Parathyroid adenoma (tissue), 2 donors: ENCODE data around the gene CAMK2D.
"Not testable (repeated sequence)": the region's sequence is repeated elsewhere in the genome, so short reads cannot be mapped to it uniquely, and the experiment has no call there.

Experiments used
- H2AFZ ChIP-seq: fragments of 300-600 bp; sonication (generic); one replicate; pipeline ENCODE4 v1.7.0; 2017; ENCODE audit warnings: antibody characterized with exemption, mild to moderate bottlenecking
- H3K27ac ChIP-seq: fragments of 300-600 bp; sonication (generic); one replicate; pipeline ENCODE4 v1.7.0; 2017
- H3K27me3 ChIP-seq: fragments of 300-600 bp; sonication (generic); one replicate; pipeline ENCODE4 v1.7.0; 2017; ENCODE audit warnings: low read length; ENCODE audit not compliant: control insufficient read depth, insufficient read depth
- H3K36me3 ChIP-seq: fragments of 300-600 bp; sonication (generic); one replicate; pipeline ENCODE4 v1.7.0; 2017; ENCODE audit warnings: low read length; ENCODE audit not compliant: control insufficient read depth, insufficient read depth
- H3K4me1 ChIP-seq: fragments of 300-600 bp; sonication (generic); one replicate; pipeline ENCODE4 v1.7.0; 2017; ENCODE audit warnings: control low read depth
- H3K4me2 ChIP-seq: fragments of 300-600 bp; sonication (generic); one replicate; pipeline ENCODE4 v1.7.0; 2017; ENCODE audit warnings: low read length
- H3K4me3 ChIP-seq: fragments of 300-600 bp; sonication (generic); one replicate; pipeline ENCODE4 v1.7.0; 2017; ENCODE audit warnings: low read depth, low read length
- H3K79me2 ChIP-seq: fragments of 300-600 bp; sonication (generic); one replicate; pipeline ENCODE4 v1.7.0; 2017; ENCODE audit warnings: control low read depth
- H3K9ac ChIP-seq: fragments of 300-600 bp; sonication (generic); one replicate; pipeline ENCODE4 v1.7.0; 2017; ENCODE audit warnings: mild to moderate bottlenecking
- H3K9me3 ChIP-seq: fragments of 300-600 bp; sonication (generic); one replicate; pipeline ENCODE4 v1.7.0; 2017; ENCODE audit warnings: low read length; ENCODE audit not compliant: control insufficient read depth
- CTCF ChIP-seq: fragments of 300-600 bp; sonication (generic); IDR thresholded peaks from one replicate; pipeline ENCODE4 v1.7.0; 2017; ENCODE audit warnings: antibody characterized with exemption, mild to moderate bottlenecking
- donor health status: primary hyperparathyroidism.

CAMK2D gene

GRCh38 chr4:113694008-113694407 lies 67.5 kb downstream of the CAMK2D start:
- no peak for TF ChIP-seq CTCF
- no peaks in the 10 kb centered on the region for H3K36me3 ChIP-seq
- H3K9ac ChIP-seq: no peak overlapping the region
- H2AFZ ChIP-seq: no peak overlapping the region
- no peaks in the 10 kb centered on the region for H3K4me1 ChIP-seq
- H3K4me2 ChIP-seq: no peak overlapping the region
- peaks cover 2% of the 10 kb centered on the region for H3K79me2 ChIP-seq
- no peak overlapping the region for H3K27ac ChIP-seq
- no peaks in the 10 kb centered on the region for H3K9me3 ChIP-seq
- H3K4me3 ChIP-seq: no peak overlapping the region
- H3K27me3 ChIP-seq: no peaks in the 10 kb centered on the region

GRCh38 chr4:113692809-113693411 lies 68.6 kb downstream of the CAMK2D start:
- Histone ChIP-seq H3K4me3 (no peak overlapping the region), H3K4me1 (no peaks in the 10 kb centered on the region), H3K79me2 (peaks cover 2% of the 10 kb centered on the region), H3K27me3 (no peaks in the 10 kb centered on the region), H2AFZ (no peak overlapping the region), H3K27ac (no peak overlapping the region), H3K9me3 (no peaks in the 10 kb centered on the region), H3K36me3 (no peaks in the 10 kb centered on the region), H3K4me2 (no peak overlapping the region), H3K9ac (no peak overlapping the region)
- no peak for TF ChIP-seq CTCF

GRCh38 chr4:113691676-113692075 lies 69.9 kb downstream of the CAMK2D start:
- H3K79me2 ChIP-seq: peaks cover 2% of the 10 kb centered on the region
- H3K4me3 ChIP-seq: no peak overlapping the region
- H3K4me1 ChIP-seq: no peaks in the 10 kb centered on the region
- no peak overlapping the region for H3K4me2 ChIP-seq
- H3K9ac ChIP-seq: no peak overlapping the region
- no peaks in the 10 kb centered on the region for H3K9me3 ChIP-seq
- H2AFZ ChIP-seq: no peak overlapping the region
- H3K36me3 ChIP-seq: no peaks in the 10 kb centered on the region
- no peak for TF ChIP-seq CTCF
- no peak overlapping the region for H3K27ac ChIP-seq
- H3K27me3 ChIP-seq: no peaks in the 10 kb centered on the region

- no peak overlapping the region for H2AFZ ChIP-seq
- H3K4me1 ChIP-seq: no peaks in the 10 kb centered on the region
- no peak for TF ChIP-seq CTCF
- H3K27ac ChIP-seq: no peak overlapping the region
- H3K9me3 ChIP-seq: no peaks in the 10 kb centered on the region
- no peak overlapping the region for H3K4me2 ChIP-seq
- no peak overlapping the region for H3K4me3 ChIP-seq
- no peaks in the 10 kb centered on the region for H3K36me3 ChIP-seq
- no peaks in the 10 kb centered on the region for H3K79me2 ChIP-seq
- no peak overlapping the region for H3K9ac ChIP-seq
- no peaks in the 10 kb centered on the region for H3K27me3 ChIP-seq
These were observed 72.1 kb downstream of the CAMK2D start for GRCh38 chr4:113689394-113689793.

GRCh38 chr4:113687067-113687718 lies 74.3 kb downstream of the CAMK2D start:
- H3K9me3 ChIP-seq: no peaks in the 10 kb centered on the region
- no peak overlapping the region for H3K9ac ChIP-seq
- H2AFZ ChIP-seq: no peak overlapping the region
- no peak for TF ChIP-seq CTCF
- no peak overlapping the region for H3K27ac ChIP-seq
- H3K4me2 ChIP-seq: no peak overlapping the region
- no peaks in the 10 kb centered on the region for H3K4me1 ChIP-seq
- no peaks in the 10 kb centered on the region for H3K36me3 ChIP-seq
- H3K79me2 ChIP-seq: no peaks in the 10 kb centered on the region
- H3K4me3 ChIP-seq: no peak overlapping the region
- no peaks in the 10 kb centered on the region for H3K27me3 ChIP-seq

GRCh38 chr4:113685157-113685556 lies 76.4 kb downstream of the CAMK2D start:
- H3K4me2 ChIP-seq, H3K4me1 ChIP-seq, H3K27ac ChIP-seq: not testable (repeated sequence)

More at GRCh38 chr4:113685157-113685556, 76.4 kb downstream of the CAMK2D start:
- not testable (repeated sequence) for H3K4me3 ChIP-seq, H3K9me3 ChIP-seq, H3K27me3 ChIP-seq, H3K9ac ChIP-seq, H2AFZ ChIP-seq, H3K79me2 ChIP-seq, H3K36me3 ChIP-seq
